GM21447 (cell line): ENCODE data around the gene TAS1R1.

Experiments
- ATAC-seq: cut with Tn5 transposase; IDR thresholded peaks from one replicate; pipeline ENCODE4 v1.9.1; 2021; ENCODE audit not compliant: unreplicated experiment

Gene TAS1R1

DNA sequence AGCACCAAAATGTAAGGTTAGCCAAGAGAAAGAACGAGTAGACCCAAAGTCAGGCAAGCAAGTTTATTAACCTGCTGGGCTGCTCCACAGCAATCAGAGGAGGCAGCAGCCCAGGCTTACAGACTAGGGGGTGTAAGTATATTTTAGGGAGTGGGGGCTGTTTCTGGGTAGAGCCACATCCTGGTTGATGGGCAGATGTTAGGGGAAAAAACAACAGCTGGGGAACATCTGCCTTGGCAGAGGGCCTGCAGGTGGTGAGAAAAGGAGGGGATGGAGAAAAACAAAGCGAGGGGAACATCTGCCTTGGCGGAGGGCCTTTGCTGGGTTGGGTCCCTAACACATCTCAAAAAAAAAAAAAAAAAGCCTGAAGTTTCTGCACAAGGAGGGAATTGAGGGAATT lies 15.0 kb downstream of the TAS1R1 start:
- no peak for ATAC-seq

DNA sequence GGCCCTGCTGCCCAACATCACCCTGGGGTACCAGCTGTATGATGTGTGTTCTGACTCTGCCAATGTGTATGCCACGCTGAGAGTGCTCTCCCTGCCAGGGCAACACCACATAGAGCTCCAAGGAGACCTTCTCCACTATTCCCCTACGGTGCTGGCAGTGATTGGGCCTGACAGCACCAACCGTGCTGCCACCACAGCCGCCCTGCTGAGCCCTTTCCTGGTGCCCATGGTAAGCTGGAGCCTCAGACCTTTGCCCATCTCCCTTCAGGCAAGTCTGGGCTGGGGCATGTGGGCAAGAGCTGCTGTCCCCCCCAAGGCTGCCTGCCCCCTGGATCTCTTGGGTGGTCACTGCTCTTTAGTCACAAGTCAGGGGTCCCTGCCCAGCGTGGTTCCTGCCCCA lies 15.9 kb downstream of the TAS1R1 start:
- no peak for ATAC-seq

DNA sequence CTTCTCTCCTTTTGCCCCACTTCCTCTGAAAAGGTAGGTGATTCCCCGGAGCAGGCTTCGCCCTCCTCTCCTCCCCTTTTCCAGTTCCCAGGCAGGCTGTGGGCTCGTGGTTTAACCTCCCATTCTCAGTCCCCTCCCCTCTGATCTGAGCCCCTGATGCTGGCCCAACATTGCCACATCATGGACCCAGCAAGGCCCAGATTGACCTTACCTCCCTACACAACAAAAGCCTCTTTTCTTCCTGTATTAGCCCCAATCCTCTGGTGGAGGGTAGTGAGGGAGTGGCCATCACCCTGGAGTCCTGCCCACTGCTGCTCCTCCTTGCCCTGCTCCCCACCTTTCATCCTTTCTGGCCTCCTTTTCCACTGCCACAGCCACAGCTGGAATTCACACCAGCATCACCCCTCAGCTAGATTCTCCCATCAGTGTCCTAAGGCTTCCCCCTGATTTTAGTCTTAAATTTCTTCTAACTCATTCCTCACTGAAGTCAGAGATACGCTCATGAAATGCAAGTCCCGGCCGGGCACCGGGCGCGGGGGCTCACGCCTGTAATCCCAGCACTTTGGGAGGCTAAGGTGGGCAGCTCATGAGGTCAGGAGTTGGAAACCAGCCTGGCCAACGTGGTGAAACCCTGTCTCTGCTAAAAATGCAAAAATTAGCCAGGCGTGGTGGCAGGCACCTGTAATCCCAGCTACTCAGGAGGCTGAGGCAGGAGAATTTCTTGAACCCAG lies 17.7 kb downstream of the TAS1R1 start:
- ATAC-seq, result no peak

DNA sequence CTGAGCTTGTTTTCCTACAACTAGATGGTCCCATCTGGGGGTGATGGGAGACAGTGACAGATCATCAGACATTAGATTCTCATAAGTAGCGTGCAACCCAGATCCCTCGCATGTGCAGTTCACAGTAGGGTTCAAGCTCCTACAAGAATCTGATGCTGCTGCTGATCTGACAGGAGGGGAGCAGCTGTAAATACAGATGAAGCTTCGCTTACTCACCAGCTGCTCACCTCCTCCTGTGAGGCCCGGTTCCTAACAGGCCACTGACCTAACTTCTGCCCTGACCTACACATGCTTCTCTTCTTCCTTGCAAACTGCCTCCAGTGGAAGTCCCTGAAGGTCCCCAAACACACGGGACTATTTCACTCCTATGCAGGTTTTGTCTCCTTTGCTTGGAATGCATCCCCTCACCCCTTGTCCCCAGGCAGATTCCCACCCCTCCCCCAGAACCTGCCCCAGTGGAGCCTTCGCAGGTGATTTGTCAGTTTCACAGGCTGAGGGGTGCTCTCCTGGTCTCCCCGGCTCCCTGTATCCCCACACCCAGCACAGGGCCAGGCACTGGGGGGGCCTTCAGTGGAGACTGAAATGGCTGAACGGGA lies 19.0 kb downstream of the TAS1R1 start:
- ATAC-seq, result no peak

DNA sequence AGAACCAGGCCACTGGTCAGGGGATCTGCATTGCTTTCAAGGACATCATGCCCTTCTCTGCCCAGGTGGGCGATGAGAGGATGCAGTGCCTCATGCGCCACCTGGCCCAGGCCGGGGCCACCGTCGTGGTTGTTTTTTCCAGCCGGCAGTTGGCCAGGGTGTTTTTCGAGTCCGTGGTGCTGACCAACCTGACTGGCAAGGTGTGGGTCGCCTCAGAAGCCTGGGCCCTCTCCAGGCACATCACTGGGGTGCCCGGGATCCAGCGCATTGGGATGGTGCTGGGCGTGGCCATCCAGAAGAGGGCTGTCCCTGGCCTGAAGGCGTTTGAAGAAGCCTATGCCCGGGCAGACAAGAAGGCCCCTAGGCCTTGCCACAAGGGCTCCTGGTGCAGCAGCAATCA lies 19.7 kb downstream of the TAS1R1 start:
- no peak for ATAC-seq

DNA sequence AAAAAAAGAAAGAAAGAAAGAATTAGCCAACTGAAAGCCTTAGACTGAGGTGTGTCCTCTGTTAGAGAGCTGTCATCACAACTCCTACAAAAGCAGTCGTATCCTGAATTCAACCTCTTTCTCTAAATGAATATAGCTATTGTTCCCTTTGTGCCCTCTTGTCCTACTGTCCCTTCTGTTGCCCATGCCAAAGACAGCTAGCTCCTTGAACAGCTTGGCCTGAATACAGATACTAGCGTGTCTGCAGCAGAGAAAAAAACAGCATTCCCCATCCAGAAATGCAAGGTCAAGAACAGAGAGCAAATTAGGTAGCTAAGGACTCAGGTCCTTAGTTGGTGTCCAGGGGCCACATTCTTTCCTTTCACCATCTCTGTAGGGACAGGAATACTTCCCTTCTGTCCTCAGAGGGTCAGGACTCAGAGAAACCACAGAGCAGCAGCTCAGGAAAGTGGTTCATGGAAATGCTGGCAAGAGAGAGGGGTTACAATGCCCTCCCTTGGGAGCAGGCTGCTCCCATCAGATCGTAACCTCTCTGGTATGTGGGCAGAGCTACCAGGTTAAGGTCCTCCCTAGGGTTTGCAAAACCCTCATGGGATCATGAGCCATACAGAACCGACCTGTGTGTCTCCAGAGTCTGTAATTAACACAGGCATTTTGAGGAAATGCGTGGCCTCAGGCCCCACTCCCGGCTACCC lies 22.9 kb downstream of the TAS1R1 start:
- ATAC-seq, result no peak

DNA sequence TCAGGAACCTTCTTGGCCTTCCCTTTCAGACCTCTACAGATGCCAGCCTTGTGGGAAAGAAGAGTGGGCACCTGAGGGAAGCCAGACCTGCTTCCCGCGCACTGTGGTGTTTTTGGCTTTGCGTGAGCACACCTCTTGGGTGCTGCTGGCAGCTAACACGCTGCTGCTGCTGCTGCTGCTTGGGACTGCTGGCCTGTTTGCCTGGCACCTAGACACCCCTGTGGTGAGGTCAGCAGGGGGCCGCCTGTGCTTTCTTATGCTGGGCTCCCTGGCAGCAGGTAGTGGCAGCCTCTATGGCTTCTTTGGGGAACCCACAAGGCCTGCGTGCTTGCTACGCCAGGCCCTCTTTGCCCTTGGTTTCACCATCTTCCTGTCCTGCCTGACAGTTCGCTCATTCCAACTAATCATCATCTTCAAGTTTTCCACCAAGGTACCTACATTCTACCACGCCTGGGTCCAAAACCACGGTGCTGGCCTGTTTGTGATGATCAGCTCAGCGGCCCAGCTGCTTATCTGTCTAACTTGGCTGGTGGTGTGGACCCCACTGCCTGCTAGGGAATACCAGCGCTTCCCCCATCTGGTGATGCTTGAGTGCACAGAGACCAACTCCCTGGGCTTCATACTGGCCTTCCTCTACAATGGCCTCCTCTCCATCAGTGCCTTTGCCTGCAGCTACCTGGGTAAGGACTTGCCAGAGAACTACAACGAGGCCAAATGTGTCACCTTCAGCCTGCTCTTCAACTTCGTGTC lies 23.7 kb downstream of the TAS1R1 start:
- ATAC-seq, result no peak

DNA sequence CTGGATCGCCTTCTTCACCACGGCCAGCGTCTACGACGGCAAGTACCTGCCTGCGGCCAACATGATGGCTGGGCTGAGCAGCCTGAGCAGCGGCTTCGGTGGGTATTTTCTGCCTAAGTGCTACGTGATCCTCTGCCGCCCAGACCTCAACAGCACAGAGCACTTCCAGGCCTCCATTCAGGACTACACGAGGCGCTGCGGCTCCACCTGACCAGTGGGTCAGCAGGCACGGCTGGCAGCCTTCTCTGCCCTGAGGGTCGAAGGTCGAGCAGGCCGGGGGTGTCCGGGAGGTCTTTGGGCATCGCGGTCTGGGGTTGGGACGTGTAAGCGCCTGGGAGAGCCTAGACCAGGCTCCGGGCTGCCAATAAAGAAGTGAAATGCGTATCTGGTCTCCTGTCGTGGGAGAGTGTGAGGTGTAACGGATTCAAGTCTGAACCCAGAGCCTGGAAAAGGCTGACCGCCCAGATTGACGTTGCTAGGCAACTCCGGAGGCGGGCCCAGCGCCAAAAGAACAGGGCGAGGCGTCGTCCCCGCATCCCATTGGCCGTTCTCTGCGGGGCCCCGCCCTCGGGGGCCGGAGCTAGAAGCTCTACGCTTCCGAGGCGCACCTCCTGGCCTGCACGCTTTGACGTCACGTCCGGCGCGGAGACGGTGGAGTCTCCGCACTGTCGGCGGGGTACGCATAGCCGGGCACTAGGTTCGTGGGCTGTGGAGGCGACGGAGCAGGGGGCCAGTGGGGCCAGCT lies 24.4 kb downstream of the TAS1R1 start, which contains the start of gene ZBTB48:
ZBTB48 (plus strand) TSS at position 621 of the 745 bp plus-strand sequence. CDS start 616 bp downstream, outside the sequence.
- ATAC-seq, result peak; percentile 92

DNA sequence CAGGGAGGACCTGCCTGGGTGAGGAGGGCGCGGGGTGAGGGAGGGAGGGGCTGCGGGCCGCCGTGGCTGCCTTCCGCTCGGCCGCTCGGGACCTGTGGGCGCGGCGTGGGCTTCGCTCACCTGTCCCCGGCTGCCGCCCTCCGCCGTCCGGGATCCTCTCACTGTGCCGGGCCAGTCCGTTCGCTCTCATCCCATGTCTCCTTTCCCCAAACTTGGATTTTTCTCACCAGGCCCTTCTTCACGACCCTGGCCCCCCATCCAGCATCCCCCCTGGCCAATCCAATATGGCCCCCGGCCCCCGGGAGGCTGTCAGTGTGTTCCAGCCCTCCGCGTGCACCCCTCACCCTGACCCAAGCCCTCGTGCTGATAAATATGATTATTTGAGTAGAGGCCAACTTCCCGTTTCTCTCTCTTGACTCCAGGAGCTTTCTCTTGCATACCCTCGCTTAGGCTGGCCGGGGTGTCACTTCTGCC lies 25.0 kb downstream of the TAS1R1 start:
- ATAC-seq, result no peak

DNA sequence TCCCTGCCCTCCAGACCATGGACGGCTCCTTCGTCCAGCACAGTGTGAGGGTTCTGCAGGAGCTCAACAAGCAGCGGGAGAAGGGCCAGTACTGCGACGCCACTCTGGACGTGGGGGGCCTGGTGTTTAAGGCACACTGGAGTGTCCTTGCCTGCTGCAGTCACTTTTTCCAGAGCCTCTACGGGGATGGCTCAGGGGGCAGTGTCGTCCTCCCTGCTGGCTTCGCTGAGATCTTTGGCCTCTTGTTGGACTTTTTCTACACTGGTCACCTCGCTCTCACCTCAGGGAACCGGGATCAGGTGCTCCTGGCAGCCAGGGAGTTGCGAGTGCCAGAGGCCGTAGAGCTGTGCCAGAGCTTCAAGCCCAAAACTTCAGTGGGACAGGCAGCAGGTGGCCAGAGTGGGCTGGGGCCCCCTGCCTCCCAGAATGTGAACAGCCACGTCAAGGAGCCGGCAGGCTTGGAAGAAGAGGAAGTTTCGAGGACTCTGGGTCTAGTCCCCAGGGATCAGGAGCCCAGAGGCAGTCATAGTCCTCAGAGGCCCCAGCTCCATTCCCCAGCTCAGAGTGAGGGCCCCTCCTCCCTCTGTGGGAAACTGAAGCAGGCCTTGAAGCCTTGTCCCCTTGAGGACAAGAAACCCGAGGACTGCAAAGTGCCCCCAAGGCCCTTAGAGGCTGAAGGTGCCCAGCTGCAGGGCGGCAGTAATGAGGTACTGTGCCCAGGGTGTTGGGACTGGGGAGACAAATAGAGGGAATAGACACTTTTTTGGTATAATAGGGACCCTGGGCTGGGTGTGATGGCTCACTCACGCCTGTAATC lies 25.7 kb downstream of the TAS1R1 start:
- no peak for ATAC-seq

DNA sequence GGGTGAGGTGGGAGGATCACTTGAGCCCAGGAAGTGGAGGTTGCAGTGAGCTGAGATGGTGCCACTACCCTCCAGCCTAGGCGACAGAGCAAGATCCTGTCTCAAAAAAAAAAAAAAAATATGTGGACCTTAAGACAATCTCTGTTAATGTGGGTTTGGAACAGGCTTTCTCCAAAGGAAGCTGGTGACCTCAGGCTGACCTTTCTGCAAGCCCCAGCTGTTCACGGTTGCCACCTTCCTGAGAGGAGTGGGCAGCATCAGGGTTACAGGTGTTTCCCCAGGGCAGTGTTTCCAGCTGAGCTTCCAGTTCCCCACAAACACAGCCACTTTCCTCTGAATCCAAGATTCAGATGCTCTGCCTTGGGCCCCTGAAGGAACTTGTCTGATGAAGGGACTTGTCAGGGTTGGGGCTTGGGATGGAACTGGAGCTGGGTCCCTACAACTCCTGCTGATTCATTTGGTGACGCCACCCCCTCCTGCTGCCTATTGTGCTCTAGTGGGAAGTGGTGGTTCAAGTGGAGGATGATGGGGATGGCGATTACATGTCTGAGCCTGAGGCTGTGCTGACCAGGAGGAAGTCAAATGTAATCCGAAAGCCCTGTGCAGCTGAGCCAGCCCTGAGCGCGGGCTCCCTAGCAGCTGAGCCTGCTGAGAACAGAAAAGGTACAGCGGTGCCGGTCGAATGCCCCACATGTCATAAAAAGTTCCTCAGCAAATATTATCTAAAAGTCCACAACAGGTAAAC lies 26.6 kb downstream of the TAS1R1 start:
- ATAC-seq, result no peak

DNA sequence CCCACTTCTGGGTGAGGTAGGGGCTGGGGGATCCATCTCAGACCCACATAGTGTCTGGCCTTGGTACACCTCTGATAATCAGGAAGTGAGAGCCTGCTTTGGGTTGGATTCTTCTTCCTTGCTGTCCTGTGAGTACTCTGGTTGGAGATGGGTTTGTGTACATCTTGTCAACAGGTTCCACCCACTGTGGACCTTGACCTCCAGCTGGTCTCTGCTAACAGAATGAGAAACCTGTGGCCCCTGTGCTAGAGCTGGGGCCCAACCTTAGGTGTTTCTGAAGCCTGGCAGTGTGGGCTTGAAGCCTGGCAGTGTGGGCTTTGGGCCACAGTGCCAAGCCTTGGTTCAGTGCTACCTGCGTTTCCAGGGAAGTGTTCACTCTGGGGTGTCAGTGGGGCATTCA lies 27.3 kb downstream of the TAS1R1 start:
- ATAC-seq, result no peak

DNA sequence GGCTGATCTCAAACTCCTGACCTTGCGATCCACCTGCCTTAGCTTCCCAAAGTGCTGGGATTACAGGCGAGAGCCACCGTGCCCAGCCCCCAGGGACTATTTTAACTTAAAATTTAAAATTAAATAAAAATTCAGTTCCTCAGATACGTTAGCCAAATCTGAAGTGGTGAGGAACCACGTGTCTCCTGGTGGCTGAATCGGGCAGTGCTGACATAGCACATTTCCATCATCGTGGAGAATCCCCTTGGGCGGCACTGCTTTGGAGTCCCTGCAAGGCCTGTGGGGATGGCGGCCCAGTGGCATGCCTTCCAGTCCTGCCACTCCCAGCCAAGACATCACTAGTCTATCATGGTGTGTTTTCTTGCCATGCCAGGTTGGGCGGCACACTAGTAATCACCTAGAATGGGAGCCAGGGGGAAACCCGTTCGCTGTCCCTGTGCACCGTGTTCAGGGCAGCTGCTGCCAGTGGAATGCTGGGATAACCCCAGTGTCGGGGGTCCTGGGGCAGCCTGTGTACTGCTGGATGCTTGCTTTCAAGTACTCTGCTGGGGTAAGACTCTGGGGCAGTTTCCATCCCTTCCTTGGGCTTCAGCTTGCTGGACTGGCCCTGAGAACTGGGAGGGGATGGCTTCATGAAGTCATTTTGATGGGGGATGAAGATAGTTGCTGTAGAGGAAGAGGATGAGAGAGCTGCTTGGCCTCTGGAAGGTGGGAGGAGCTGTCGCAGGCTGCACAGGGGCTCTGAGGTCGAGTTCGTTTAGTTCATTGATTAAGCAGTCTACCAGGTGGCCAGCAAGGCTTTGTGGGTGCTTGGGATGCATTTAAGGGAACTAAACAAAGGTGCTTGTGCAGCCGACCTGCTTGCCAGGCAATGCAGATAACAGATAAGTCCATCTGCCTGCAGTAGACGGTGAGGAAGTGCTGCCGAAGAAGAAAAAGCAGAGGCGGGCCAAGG lies 29.3 kb downstream of the TAS1R1 start:
- ATAC-seq, result no peak

DNA sequence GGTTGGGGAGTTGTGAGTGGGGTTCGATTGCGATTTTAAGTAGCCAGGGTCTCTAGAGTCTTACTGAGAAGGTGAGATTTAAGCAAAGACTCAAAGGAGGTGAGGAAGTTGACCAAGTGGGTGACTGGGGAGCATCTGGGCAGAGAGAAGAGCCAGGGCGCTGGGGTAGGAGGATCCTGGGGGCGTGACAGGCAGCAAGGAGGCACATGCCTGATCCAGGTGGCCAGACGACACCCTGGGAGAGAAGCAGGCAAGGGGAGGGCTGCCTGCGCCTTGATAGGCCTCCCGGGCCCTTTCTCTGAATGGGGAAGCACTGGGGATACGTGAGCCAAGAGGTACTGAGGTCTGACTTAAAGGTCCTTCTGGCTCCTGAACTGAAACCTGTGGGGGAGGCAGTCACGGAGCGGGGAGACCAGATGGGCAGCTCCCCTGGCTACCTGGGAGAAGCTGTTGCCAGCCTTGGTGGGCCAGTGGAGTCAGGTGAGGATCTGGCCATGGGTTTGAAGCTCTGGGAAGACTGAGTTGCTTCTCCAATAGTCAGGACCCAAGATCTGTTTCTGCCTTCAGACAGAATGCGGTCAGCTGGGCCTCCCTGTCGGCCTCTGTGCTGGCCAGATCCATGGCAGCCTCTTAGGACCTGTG lies 30.1 kb downstream of the TAS1R1 start:
- ATAC-seq, result no peak

DNA sequence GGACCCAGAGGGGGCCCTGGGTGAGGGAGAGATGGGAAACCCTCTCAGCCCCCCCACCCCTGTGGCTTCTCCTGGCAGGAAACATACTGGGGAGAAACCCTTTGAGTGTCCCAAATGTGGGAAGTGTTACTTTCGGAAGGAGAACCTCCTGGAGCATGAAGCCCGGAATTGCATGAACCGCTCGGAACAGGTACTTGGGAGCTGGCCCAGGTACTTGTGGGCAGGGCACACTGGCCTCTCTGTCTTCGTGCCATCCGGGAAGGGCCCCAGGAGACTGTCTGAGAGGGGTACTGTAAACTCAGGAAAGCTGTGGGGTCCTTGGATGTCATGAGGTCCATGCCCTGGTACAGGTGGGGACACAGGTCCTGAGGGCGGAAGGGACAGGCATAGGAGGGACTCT lies 30.7 kb downstream of the TAS1R1 start:
- ATAC-seq, result no peak

DNA sequence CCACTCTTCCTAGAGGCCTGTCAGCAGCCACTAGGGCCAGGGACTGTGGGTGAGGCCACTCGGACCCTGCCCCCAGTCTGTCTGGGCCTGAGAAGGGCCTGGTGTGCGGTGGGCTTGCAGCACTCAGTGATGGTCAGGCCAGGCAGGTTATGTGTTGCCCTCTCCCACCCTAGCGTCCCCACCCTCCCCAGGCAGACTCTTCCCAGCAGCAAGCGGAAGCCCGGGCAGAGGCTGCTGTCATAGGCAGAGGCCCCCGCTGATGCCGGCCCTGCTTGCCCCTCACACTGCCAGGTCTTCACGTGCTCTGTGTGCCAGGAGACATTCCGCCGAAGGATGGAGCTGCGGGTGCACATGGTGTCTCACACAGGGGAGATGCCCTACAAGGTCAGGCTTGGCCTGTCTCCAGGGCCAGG lies 31.3 kb downstream of the TAS1R1 start:
- no peak for ATAC-seq

DNA sequence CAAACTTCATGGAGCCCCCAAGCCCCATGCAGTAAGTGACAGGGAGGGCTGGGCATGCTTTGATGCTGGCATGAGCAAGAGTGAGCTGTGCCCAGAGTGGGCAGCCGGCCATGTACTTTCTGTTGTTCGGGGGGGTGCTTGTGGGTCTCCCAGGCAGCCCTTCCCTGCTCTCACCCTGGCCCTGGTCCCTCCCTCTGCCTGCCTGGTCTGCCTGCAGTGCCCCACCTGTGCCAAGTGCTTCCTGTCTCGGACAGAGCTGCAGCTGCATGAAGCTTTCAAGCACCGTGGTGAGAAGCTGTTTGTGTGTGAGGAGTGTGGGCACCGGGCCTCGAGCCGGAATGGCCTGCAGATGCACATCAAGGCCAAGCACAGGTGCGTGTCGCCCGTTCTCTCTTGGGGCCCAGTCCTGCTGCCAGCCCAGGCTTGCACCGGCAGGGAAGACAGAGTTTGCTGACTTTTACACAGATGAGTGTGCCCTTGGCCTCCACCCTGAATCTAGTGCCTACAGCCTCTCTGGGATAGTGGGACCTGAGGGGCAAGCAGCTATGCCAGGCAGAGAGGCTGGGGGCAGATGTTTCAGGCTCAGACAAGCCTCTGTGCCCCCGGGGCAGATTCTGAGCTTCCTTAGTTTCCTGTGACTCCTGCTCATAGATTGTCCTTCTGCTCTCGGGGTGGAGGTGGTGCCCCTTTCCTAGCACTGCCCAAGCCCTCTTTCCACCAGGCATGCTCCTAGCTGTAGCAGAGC lies 32.3 kb downstream of the TAS1R1 start:
- no peak for ATAC-seq
